HG02642 (cell line): ENCODE data around the gene TSC22D3.
A peak's percentile ranks its signal among the peaks of the same experiment; 100 is the strongest.
"Not testable (repeated sequence)": the region's sequence is repeated elsewhere in the genome, so short reads cannot be mapped to it uniquely, and the experiment has no call there.

Source experiments
- ATAC-seq: cut with Tn5 transposase; IDR thresholded peaks from one replicate; pipeline ENCODE4 v1.9.1; 2021; ENCODE audit warnings: mild to moderate bottlenecking; ENCODE audit not compliant: unreplicated experiment, poor library complexity

TSC22D3 gene

DNA sequence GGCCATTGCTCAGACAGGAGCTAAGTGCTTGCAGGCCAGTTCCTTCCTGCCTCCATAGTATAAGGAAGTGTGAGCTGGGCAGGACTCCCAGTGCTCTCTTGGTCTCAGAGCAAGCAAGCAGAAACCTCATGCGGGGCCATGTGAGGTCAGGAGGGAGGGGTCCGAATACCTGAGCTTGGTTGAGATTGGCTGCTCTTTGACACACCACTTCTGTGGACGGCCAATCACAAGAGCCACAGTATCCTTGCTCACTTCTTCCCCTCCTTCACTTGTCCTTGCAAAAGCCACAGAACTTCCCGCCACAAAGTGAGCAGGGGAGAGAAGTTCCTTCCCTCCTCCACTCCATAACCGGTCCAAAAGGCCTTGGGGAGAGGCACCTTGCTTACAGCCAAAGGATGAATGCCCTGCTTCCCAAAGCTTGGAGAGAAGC is 90.6 kb downstream of the TSC22D3 start:
- ATAC-seq, result peak; percentile 95

DNA sequence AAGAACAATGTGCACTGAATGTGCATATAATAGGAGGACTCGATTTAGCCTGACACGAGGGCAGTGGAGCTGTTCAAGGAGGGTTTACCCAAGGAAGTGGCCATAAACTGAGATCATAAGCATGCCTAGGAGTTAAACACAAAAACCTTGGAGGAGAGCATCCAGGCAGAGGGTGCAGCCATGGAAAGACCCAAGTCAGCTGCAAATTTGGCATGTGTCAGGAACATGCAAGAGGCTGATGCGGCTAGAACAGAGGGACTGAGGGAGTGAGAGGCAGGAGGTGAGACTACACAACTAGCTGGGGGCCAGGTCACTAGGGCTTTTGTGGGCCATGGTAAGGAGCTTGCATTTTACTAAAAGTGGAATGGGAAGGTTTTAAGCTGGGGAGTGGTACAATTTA is 91.7 kb downstream of the TSC22D3 start:
- ATAC-seq, result no peak

DNA sequence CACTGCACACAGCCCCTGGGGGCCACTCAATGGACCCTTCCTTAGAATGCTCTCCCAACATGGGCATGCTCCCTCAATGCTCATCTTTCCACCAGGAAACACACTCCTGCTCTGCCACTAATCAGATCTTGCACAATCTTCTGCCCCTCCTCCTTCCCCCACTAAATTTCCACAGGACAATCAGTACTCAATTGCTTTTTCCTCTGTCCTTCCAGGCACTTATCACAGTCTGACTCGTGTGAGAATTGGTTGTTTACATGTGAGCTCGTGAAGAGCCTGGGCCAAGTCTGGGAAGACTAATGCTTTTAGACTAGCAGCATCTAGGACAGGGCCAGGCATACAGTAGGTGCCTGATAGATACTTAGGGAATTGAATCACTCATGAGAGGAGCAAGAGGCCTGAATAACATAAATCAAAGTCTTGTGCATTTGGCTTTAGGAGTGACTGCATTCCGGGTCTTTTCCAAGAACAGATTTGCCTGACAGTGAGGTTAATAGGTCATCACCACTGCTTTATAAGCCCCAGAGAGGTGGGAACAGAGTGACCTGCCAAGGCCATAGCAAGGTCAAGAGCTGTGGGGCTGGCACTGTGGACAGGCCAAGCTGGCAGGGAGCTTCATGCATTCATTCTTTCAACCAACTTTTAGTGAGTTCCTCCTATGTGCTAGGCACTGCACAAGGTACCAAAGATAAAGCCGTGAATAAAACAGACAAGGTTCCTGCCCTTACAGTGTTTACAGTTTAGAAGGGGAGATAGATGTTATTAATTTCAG is 92.3 kb downstream of the TSC22D3 start:
- ATAC-seq, result no peak

DNA sequence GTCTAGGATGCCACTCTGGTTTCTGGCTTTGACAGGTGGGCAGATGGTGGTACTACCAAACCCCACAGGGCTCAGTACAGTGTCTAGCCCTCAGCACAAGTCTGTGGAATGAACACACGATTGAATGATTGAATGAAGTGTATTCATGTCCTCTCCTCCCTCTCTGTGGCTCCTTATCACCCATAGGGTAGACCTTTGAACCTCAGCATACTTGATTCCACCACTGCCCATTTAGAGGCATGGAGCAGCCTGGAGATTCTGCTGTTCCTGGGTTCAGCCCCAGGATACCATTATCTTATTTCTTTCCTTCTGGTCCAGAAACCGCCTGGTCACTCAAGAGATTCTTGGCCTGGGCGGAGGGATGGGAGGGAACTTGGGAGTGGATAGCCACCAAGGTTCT is 93.3 kb downstream of the TSC22D3 start:
- no peak for ATAC-seq

DNA sequence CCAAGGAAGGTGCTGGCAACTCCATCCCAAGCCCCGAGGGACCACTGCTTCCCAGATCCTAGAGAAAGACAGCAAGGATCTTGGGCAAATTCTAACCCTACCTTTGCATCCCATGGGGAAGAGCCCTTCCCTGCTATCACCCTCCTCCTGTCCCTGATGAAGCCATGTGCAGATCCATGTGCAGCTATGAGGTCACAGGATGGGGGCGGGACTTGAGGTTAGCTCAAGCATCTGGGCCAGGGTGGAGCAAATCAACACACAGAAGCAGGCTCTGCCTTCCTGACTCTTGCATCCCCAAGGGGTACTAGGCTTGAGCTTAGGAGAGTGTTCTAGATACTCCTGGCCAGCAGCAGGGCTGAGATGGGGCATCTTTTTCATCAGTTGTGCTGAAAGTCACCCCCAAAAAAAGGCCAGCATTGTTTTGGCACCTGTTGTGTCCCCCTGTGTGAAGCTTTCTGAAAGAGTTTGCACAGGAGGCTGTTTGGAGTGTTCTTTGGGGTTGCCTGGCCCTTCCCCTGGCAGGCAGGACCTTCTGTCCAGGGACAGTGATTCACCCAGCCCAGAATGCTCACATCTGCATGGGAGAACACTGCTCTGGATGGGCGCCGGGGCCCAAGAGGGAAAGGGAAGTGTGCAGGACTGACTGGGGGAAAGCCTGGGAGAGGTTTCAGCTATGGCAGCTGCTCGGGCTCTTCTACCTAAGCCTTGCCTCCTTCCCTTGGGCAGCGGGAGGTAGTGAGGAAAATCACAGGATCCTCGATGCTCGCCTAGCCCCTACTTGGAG is 96.4 kb downstream of the TSC22D3 start:
- ATAC-seq, result no peak

DNA sequence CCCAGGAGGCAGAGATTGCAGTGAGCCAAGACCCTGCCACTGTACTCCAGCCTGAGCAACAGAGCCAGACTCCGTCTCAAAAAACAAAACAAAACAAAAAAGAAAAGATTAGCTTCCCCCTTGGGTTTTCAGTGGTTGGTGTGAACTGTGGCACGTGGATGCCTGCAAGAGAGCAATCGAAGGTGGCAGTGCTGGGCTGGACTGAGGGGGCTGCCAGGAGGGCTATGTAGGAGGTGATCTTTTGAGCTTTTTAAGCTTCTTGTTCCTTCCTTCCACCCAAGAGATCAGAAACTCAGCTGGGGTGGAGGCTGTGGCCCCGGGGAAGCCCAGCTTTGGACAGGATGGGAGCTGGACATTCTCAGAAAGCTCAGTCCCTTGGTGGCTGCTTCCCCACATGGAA is 97.7 kb downstream of the TSC22D3 start:
- ATAC-seq, result no peak

DNA sequence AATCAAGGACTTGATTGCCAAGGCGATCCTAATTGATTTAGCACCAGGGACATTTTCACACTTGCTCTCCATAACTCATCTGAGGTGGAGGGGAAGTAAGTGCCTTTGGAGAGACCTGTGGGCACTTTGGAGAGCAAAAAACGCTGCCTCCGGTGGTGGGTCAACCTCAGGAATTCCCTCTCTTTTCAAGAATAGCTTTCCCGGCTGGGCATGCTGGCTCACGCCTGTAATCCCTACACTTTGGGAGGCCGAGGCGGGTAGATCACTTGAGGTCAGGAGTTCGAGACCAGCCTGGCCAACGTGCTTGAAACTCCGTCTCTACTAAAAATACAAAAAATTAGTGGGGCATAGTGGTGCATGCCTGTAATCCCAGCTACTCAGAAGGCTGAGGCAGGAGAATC is 98.1 kb downstream of the TSC22D3 start:
- no peak for ATAC-seq

DNA sequence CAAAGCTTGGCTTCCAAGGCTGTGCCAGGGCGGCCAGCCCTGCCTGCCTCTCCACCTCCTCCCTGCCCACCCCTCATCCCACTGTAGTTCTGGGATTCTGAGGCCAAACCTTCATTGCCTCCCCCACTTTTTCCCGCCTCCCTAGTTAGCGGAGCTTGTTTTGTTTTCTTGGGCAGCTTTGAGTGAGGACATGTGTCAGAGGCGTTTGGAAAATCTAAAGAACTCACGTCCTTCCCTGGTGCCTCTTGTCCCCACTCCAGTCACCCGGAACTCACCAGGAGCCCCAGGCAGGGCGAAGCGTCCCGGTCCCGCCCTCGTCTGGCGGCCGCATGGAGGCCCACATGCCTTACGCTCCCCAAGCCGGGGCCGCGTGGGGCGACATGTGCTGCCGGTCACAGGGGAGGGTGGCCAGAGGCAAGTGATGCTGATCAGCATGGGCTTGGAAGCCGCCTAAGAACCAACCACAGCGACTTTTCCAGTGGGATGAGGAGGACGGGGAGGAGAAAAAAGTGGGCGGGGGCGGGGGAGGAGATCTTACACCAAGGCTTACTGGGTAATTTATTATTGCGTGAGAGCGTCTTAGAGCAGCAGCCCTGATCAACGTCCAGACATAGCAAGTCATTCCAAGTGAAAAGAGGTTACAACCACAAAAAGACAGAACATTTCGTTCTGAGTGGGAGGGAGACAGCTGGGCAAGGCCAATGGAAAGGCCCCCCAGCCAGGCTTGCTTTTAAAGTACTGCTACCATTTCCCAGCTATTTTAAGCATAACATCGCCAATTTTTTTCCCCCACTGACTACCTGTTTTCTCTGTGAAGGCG is 98.8 kb downstream of the TSC22D3 start:
- ATAC-seq, result peak; percentile 26

DNA sequence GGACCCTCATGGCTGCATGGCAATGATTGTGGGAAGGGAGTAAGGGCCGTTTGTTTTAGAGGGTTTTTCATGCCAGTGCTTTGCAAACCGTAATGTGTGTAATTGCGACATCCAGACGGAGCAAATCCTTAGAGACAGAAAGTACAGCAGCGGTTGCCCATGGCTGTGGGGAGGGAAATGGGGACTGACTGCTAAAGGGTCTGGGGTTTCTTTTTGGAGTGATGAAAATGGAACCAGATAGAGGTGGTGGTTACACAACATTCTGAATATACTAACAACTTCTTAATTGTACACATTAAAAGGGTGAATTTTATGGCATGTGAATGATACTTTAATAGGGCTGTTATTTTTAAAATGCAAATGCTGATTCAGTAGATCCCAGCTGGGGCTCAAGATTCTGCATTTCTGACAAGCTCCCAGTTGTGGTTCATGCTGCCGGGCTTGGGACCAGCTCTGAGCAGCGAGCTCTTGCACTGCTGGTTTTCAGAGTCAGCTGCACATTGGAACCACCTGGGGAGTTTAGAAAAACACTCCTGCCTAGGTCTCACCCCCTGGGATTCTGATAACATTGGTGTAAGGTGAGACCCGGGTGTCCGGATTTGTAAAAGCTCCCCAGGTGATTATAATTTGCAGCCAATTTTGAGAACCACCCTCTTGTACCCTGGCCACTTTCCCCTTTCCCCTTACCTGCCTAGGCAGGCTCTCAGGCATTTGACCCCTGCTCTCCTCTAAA is 99.6 kb downstream of the TSC22D3 start:
- no peak for ATAC-seq

DNA sequence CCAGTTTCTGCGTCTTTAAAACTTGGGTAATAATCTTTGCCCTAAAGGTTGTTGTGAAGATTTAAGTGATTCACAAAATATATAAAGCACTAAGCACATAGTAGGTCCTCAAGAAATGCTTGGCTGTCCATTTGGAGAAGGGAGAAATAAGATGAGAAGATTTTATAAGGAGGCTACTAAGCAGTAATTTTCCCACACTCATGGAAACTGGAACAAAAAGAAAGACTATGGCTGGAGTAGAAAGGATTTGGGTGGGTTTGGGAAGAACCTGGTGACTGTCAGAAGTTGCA is 100.3 kb downstream of the TSC22D3 start:
- no peak for ATAC-seq

DNA sequence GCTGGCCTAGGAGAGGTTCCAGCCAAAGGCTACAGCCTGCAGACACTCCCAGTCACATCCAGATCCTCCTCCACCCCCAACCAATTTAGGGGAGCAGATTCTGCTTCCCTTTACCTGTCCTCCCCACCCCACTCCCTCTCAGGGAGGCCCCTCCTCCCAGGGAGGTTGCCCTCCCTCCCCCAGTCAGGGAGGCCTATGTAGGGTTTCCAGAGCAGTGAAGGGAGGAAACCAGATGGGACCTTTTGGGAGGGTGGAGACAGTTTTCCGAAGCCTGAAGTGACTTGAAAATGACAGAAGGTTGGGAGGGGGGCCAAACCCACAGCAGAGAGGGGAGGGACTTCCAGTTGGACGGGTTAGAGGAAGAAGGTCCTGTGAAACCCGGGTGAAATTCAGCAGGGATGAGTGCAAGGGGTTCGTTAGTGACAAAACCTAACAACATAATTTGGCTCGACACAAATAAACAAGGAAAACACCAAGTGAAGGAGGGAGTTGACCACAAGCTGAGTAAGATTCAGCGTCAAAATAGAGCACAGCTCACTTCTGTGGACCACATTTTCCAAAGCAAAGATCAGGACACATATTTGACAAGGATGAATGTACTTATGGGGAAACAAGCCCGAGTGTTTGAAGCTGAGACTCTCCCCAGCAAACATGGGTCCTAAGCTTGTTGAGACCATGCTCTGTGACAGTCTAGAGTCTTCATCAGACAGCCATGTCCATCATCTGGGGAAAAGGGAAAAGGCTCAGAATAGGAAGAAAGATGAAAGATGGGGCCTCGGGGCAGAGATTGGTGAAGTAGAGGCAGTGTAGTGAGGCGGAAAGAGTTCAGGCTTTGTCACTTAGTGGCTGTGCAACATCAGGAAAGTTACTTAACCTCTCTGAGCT is 100.9 kb downstream of the TSC22D3 start:
- ATAC-seq, result peak; percentile 18

DNA sequence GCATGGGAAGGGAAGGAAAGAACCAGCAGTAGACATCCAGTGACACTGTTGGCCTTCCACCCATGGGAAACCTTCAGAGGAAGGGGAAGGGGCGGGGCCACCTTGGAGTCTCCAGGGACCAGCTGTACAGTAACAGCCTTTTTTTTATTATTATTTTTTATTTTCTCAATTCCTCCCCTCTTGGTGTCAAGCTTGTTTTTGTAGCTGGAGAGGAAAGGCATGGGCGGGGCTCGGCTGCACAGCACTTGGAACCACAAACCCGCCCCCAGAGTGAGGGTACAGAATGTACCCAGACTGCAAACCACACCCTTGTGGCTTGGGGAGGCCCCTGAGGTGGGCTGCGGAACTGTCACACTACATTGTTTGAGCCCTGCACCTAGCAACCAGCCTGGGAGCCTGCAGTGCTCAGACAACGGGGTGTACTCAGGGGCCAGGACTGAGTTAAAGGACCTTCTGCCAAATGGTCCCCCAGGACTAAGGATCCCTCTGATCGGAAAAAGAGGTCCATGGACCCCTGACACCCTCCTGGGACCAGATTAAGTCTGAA is 101.6 kb downstream of the TSC22D3 start:
- peak; percentile 90 for ATAC-seq

DNA sequence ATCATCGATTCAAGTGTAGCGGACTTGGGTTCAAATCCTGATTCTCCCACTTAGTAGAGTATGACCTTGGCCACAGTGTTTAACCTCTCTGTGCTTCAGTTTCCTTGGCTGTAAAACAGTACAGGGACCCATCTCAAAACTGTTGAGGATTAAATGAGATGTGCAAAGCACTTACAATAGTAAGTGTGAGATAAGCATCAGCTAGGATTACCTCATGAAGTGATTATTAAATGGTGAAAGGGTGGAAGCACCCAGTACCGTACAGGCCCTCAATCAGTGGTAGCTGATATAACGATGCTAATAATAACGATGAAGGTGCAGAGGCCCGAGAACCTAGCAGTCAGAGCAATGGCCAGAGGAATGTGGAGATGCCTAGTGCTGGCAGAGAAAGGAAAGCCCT is 102.2 kb downstream of the TSC22D3 start:
- no peak for ATAC-seq

DNA sequence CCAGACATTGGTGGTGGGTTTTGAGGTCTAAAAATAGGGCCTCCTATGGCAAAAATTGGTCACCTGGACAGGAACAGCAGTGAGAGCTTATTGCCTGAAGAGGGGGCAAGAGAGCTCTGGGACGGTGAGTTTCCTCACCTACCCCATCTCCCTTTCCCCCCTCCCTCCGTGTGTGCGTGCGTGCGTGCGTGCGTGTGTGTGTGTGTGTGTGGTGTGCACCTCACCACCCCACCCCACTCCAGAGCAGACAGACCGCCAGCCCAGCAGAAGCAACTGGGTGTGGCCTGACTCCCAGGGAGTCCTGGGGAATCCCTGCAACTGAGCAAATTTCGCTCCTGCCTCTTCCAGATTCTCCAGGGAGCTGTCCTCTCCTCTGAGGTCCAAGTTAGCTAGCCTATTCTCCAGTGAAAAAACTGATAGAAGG is 102.6 kb downstream of the TSC22D3 start:
- peak; percentile 29 for ATAC-seq

DNA sequence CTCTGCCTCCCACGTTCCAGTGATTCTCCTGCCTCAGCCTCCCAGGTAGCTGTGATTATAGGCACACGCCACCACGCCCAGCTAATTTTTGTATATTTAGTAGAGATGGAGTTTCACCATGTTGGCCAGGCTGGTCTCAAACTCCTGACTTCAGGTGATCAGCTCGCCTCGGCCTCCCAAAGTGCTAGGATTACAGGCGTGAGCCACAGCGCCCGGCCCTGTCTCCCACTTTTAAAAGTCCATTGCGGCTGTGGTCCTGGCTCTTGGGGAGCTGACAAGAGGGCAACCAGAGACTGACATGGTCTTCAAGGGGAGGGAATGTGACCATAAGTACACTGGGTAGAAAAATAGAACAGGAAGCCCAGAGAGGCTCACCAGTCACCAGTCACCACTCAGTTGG is 104.3 kb downstream of the TSC22D3 start:
- ATAC-seq, result not testable (repeated sequence)

DNA sequence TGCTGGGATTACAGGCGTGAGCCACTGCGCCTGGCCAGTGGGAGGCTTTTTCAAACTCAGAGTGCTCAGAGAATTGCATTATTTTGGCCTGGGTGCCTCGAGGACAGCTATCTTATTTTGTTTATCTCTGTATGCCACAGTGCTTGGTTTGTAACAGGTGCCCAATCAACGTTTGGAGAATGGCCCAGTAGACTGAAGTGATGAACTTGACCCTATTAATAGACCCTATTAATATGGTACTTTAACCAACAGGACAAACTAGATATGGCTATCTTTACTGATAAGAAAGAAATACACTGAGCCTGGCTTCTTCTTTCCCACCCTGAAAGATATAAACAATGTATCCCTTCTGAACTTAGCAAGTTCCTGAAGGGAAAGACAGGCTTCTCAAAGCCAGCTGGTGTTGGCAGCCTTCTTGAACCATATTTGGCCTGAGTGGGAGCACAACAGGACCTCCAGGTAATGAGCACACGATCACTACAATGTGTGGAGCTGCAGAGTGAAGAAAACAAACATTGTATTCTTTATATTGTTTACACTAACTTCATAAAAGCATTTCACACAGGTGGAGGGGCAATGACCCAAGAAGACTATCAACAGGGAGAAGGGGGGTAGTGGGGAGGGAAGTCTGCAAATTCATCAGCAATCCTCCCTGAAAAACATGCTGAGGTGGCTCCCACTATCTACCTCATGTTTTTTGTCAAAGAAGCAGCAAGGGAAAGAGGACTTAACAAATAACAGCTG is 105.5 kb downstream of the TSC22D3 start:
- no peak for ATAC-seq

DNA sequence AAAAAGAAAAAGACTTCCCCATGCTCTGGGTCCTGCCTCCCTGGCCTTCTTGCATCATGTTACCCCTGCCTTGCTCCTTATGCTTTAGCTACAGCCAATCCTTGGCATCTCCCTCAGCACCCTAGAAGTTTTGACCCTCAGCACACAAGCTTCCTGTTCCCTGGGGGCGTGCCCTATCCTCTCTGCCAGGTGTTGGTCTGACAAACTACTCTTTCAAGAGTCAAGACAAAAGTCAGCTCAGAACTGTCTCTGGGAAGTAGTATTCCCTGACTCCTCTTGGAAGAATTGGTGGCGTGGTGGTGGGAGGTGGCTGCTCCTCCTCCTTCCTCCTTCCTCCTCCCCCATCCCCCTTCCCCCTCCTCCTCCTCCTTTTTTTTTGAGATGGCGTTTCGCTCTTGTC is 106.3 kb downstream of the TSC22D3 start:
- no peak for ATAC-seq

DNA sequence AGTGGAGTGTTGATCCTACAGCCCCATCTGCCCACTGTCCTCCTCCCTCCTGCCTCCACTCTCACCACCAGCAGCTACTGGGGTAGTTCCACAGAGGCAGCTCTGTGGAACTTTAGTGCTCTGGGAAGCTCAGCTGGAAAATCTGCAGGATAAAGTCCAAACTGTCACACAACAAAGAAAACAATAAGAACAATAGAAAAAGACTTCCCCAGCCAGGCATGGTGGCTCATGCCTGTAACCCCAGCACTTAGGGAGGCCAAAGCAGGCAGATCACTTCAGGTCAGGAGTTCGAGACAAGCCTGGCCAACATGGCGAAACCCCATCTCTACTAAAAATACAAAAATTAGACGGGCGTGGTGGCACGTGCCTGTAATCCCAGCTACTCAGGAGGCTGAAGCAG is 106.9 kb downstream of the TSC22D3 start:
- ATAC-seq, result not testable (repeated sequence)
